ENCODE data around the gene HSPA14. TPM values are rescaled to one million over a fixed set of nuclear protein-coding genes. Genes with fewer than 3 reads are reported as not detected.

The HSPA14 gene
- total RNA-seq, 1 experiment from 2014 or later = 63.7 TPM

Other genes starting within 250 kb of the HSPA14 start
- 39.1 and 44.6 TPM in 2 replicates for gene FAM107B, start 63.4 kb upstream of the HSPA14 start, total RNA-seq (2014; rRNA removed; shearing (Covaris generic))
- gene CDNF, start 269 bp upstream of the HSPA14 start, total RNA-seq (2014; rRNA removed; shearing (Covaris generic)) = 0.27 and 0.49 TPM in 2 replicates
- 29.2 and 34.5 TPM in 2 replicates for gene MSANTD7, start within 50 bp of the HSPA14 start, total RNA-seq (2014; rRNA removed; shearing (Covaris generic))
- 31.0 and 44.0 TPM in 2 replicates for gene SUV39H2, start 40.6 kb downstream of the HSPA14 start, total RNA-seq (2014; rRNA removed; shearing (Covaris generic))
- gene DCLRE1C, start 115.8 kb downstream of the HSPA14 start, total RNA-seq (2014; rRNA removed; shearing (Covaris generic)) = 6.6 and 10.8 TPM in 2 replicates
- gene MEIG1, start 121.1 kb downstream of the HSPA14 start, total RNA-seq (2014; rRNA removed; shearing (Covaris generic)) = not detected in 2 replicates
- gene OLAH, start 205.6 kb downstream of the HSPA14 start, total RNA-seq (2014; rRNA removed; shearing (Covaris generic)) = not detected in 2 replicates

Data from G401 (cell line).